ENCODE measurements around the gene LPP. TPM values are rescaled to one million over a fixed set of nuclear protein-coding genes. Genes with fewer than 3 reads are reported as not detected.

Gene LPP
- total RNA-seq, 3 donors from 2014 or later (not counting 1 experiment from before 2014, with no cell fraction given) = 137 to 163 (median 149) TPM

GRCh38 chr3:188323067-188323842 is 169.3 kb downstream of the LPP start:
- Mint-ChIP-seq H3K36me3 (peaks cover 5% of the 10 kb centered on the region), H3K9me3 (no peaks in the 10 kb centered on the region), H3K4me3 (peak overlapping the region; percentile 32), H3K27me3 (ENCODE audit: low read depth in 2 of 2) (no peaks in the 10 kb centered on the region), H3K4me1 (peaks cover 37 to 42% of the 10 kb centered on the region in 2 donors), H3K27ac (peak overlapping the region; percentile 63 to 84)
- Histone ChIP-seq H3K4me1 (ENCODE audit: control insufficient read depth, insufficient read depth, low read length) (peaks cover 6% of the 10 kb centered on the region), H3K4me3 (ENCODE audit: low read length) (no peak overlapping the region), H3K27me3 (ENCODE audit: control insufficient read depth, insufficient read depth, low read length) (no peaks in the 10 kb centered on the region), H3K27ac (ENCODE audit: low read length) (peak overlapping the region; percentile 55), H3K9me3 (ENCODE audit: control insufficient read depth, insufficient read depth, low read length) (no peaks in the 10 kb centered on the region), H3K36me3 (ENCODE audit: control insufficient read depth, insufficient read depth, low read length) (no peaks in the 10 kb centered on the region)
- intact Hi-C loops (cut with micrococcal nuclease) = no loop called here
- DNase-seq = peak in 1 of 2 donors; percentile 83
- no peak for TF ChIP-seq CTCF (IDR thresholded peaks at IDR 0.05)
- 60% methylated on average over 6 of the region's 6 CpGs for WGBS (ENCODE audit: insufficient coverage)
- peak; percentile 56 to 90 (median 77) for ATAC-seq

GRCh38 chr3:188326111-188326510 is 172.2 kb downstream of the LPP start:
- H3K4me1 Mint-ChIP-seq = peaks cover 51 to 56% of the 10 kb centered on the region in 2 donors
- H3K4me1 ChIP-seq (ENCODE audit: control insufficient read depth, insufficient read depth, low read length) = peaks cover 12% of the 10 kb centered on the region
- no peaks in the 10 kb centered on the region for H3K27me3 Mint-ChIP-seq (ENCODE audit: low read depth in 2 of 2)
- H3K27ac Mint-ChIP-seq = no peak overlapping the region
- H3K4me3 Mint-ChIP-seq = no peak overlapping the region
- H3K4me3 ChIP-seq (ENCODE audit: low read length) = no peak overlapping the region
- no peak overlapping the region for H3K27ac ChIP-seq (ENCODE audit: low read length)
- H3K36me3 ChIP-seq (ENCODE audit: control insufficient read depth, insufficient read depth, low read length) = no peaks in the 10 kb centered on the region
- H3K9me3 ChIP-seq (ENCODE audit: control insufficient read depth, insufficient read depth, low read length) = no peaks in the 10 kb centered on the region
- intact Hi-C loops (cut with micrococcal nuclease) = no loop called here
- ATAC-seq (no peak), DNase-seq (no peak)
- TF ChIP-seq CTCF (IDR thresholded peaks at IDR 0.05) = no peak
- WGBS (ENCODE audit: insufficient coverage) = 93% methylated on average over 9 of the region's 9 CpGs
- no peaks in the 10 kb centered on the region for H3K27me3 ChIP-seq (ENCODE audit: control insufficient read depth, insufficient read depth, low read length)
- no peaks in the 10 kb centered on the region for H3K9me3 Mint-ChIP-seq
- H3K36me3 Mint-ChIP-seq = peaks cover 5% of the 10 kb centered on the region

GRCh38 chr3:188326968-188327367 is 173.0 kb downstream of the LPP start:
- no peak overlapping the region for H3K4me3 Mint-ChIP-seq
- H3K9me3 Mint-ChIP-seq = no peaks in the 10 kb centered on the region
- no peaks in the 10 kb centered on the region for H3K27me3 Mint-ChIP-seq (ENCODE audit: low read depth in 2 of 2)
- H3K4me3 ChIP-seq (ENCODE audit: low read length) = no peak overlapping the region
- H3K36me3 Mint-ChIP-seq = peaks cover 5% of the 10 kb centered on the region
- no peak for TF ChIP-seq CTCF (IDR thresholded peaks at IDR 0.05)
- H3K4me1 Mint-ChIP-seq = peaks cover 56 to 61% of the 10 kb centered on the region in 2 donors
- H3K27ac ChIP-seq (ENCODE audit: low read length) = no peak overlapping the region
- no peaks in the 10 kb centered on the region for H3K9me3 ChIP-seq (ENCODE audit: control insufficient read depth, insufficient read depth, low read length)
- DNase-seq (no peak), ATAC-seq (no peak)
- no peaks in the 10 kb centered on the region for H3K36me3 ChIP-seq (ENCODE audit: control insufficient read depth, insufficient read depth, low read length)
- no CpG with 5 or more reads among the region's 4 CpGs for WGBS (ENCODE audit: insufficient coverage)
- no peak overlapping the region for H3K27ac Mint-ChIP-seq
- H3K27me3 ChIP-seq (ENCODE audit: control insufficient read depth, insufficient read depth, low read length) = no peaks in the 10 kb centered on the region
- peaks cover 12% of the 10 kb centered on the region for H3K4me1 ChIP-seq (ENCODE audit: control insufficient read depth, insufficient read depth, low read length)
- intact Hi-C loops (cut with micrococcal nuclease) = no loop called here
